HepG2 (cell line): ENCODE measurements around the gene RPL38. TPM values are rescaled to one million over a fixed set of nuclear protein-coding genes. Genes with fewer than 3 reads are reported as not detected.

Experiments
- ARHGAP35 ChIP-seq: sonication (generic); formaldehyde crosslinking; IDR thresholded peaks from 2 replicates; pipeline ENCODE4 v1.9.0; 2022; ENCODE audit warnings: mild to moderate bottlenecking, inconsistent platforms, moderate library complexity, missing genetic modification reagents, borderline replicate concordance
- KDM5A ChIP-seq: fragments of 200-600 bp; sonication (generic); IDR thresholded peaks from 2 replicates; pipeline ENCODE4 v1.7.0; 2018; ENCODE audit warnings: antibody characterized with exemption, mild to moderate bottlenecking, low read length, borderline replicate concordance
- MED13 ChIP-seq: sonication (generic); formaldehyde crosslinking; IDR thresholded peaks from 2 replicates; pipeline ENCODE4 v1.5.0; 2020; ENCODE audit warnings: missing genetic modification reagents
- PHF5A ChIP-seq: IDR thresholded peaks from one replicate; pipeline ENCODE4 v1.6.1; 2018; ENCODE audit warnings: low read depth, missing genetic modification reagents; ENCODE audit not compliant: unreplicated experiment
- RAD21 ChIP-seq: fragments of 450-650 bp; formaldehyde crosslinking; IDR thresholded peaks from 2 replicates; pipeline ENCODE4 v1.5.0; 2020; ENCODE audit warnings: mild to moderate bottlenecking
- RBAK ChIP-seq: sonication (generic); formaldehyde crosslinking; IDR thresholded peaks from 2 replicates; pipeline ENCODE4 v1.5.1; 2020; ENCODE audit warnings: mild to moderate bottlenecking, missing genetic modification reagents
- RXRA ChIP-seq: sonication (generic); formaldehyde crosslinking; IDR thresholded peaks from 2 replicates; pipeline ENCODE4 v1.5.1; 2020; ENCODE audit warnings: missing genetic modification reagents
- SAFB2 ChIP-seq: sonication (generic); formaldehyde crosslinking; IDR thresholded peaks from 2 replicates; pipeline ENCODE4 v1.5.1; 2020; ENCODE audit warnings: missing genetic modification reagents, low read depth, mild to moderate bottlenecking, borderline replicate concordance
- ZHX2 ChIP-seq, 2 experiments: sonication (generic) in 1 of 2; formaldehyde crosslinking in 1 of 2; IDR thresholded peaks; 2 replicates each; pipeline versions ENCODE4 v1.6.1 to v1.9.0; 2014 to 2022; ENCODE audit warnings: antibody characterized with exemption in 1 of 2, borderline replicate concordance in 1 of 2, inconsistent platforms in 1 of 2, low read depth in 1 of 2, missing genetic modification reagents in 1 of 2
- ZNF414 ChIP-seq: sonication (generic); formaldehyde crosslinking; IDR thresholded peaks from 2 replicates; pipeline ENCODE4 v1.5.0; 2020; ENCODE audit warnings: missing genetic modification reagents
- ZNF451 ChIP-seq: sonication (generic); formaldehyde crosslinking; IDR thresholded peaks from 2 replicates; pipeline ENCODE4 v1.5.0; 2020; ENCODE audit warnings: mild to moderate bottlenecking, missing genetic modification reagents
- ZNF841 ChIP-seq: sonication (generic); formaldehyde crosslinking; IDR thresholded peaks from 2 replicates; pipeline ENCODE4 v1.8.1; 2023; ENCODE audit warnings: missing genetic modification reagents, borderline replicate concordance
- polyA plus RNA-seq, 8 experiments: library from polyadenylated mRNA; depleted of rRNA in 3 of 8; stranded (reverse) in 7 of 8; unstranded in 1 of 8; fragments of >200 nt; fragmentation: Illumina TruSeq in 4 of 8; extraction: Trizol in 4 of 8; gene quantifications; 2 replicates each; pipeline versions ENCODE4 v1.2.1 to v1.2.3, GENCODE V29; 2011 to 2016; ENCODE audit warnings: low read depth in 4 of 8, missing spikeins in 1 of 8, mixed read lengths in 1 of 8; ENCODE audit not compliant: insufficient read depth in 1 of 8
- total RNA-seq, 5 experiments: library from RNA; depleted of rRNA; stranded (reverse); fragments of >200 nt; fragmentation: Illumina TruSeq; extraction: Trizol; gene quantifications; 2 replicates each; pipeline ENCODE4 v1.2.3, GENCODE V29; 2016; ENCODE audit warnings: low read depth in 1 of 5
- TF ChIP-seq, protein P1 (sequence below): sonication (generic); formaldehyde crosslinking; IDR thresholded peaks from 2 replicates; pipeline ENCODE4 v1.5.0; 2020; ENCODE audit warnings: mild to moderate bottlenecking, missing genetic modification reagents, moderate library complexity
- TF ChIP-seq, protein P2 (sequence below): sonication (generic); formaldehyde crosslinking; IDR thresholded peaks from 2 replicates; pipeline ENCODE4 v1.4.0; 2020; ENCODE audit warnings: mild to moderate bottlenecking, missing genetic modification reagents
- TF ChIP-seq, protein P3 (sequence below): sonication (generic); formaldehyde crosslinking; IDR thresholded peaks from 2 replicates; pipeline ENCODE4 v1.5.1; 2020; ENCODE audit warnings: mild to moderate bottlenecking, moderate library complexity, missing genetic modification reagents

Gene RPL38
- total and polyA plus RNA-seq, 2 of the 13 experiments (the other 11 are each of a cell fraction or from before 2014, with no cell fraction given), result 2,370 to 2,372 TPM

DNA sequence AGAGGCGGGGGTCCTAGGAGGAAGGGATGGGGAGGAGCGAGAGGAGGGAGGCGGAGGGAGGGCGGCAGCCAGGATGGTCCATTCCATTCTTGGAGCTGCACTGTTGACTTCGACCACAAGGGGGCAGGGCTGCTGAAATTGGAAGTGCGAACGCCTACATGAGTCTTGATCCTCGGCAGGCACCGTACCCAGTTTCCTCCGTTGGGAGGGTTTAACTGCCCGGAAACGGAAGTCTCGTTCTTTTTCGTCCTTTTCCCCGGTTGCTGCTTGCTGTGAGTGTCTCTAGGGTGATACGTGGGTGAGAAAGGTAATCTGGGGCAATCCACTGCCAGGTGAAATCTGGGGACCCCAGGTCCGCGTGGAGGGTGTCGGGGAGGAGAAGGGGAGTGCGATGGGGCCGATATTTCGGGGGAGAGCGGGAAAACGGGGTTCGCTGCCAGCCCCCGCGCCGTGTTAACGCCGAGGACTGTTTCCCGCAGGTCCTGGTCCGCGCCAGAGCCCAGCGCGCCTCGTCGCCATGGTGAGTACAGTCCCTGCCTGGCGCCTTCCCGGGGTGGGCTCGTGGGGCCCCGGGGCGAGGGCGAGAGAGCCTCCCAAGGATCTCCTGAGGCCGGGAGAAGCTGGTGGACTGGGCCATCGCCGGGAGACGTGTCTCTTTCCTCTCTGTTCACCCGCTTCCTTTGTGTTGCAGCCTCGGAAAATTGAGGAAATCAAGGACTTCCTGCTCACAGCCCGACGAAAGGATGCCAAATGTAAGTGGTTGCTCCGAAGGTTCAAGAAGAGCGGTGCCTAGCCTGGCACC, at the start of gene RPL38 (continued):
- TF ChIP-seq, protein P1, sequence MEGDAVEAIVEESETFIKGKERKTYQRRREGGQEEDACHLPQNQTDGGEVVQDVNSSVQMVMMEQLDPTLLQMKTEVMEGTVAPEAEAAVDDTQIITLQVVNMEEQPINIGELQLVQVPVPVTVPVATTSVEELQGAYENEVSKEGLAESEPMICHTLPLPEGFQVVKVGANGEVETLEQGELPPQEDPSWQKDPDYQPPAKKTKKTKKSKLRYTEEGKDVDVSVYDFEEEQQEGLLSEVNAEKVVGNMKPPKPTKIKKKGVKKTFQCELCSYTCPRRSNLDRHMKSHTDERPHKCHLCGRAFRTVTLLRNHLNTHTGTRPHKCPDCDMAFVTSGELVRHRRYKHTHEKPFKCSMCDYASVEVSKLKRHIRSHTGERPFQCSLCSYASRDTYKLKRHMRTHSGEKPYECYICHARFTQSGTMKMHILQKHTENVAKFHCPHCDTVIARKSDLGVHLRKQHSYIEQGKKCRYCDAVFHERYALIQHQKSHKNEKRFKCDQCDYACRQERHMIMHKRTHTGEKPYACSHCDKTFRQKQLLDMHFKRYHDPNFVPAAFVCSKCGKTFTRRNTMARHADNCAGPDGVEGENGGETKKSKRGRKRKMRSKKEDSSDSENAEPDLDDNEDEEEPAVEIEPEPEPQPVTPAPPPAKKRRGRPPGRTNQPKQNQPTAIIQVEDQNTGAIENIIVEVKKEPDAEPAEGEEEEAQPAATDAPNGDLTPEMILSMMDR (CRISPR knock-in tag), result peak; percentile 99
- TF ChIP-seq RAD21 (CRISPR knock-in tag) (peak; percentile 50), PHF5A (peak; percentile 79), ZHX2 (IDR thresholded peaks at IDR 0.05; ENCODE audit: low read depth) (0 out of 2 replicates have a peak, but pooled peaks have one; percentile 46), ZHX2 (CRISPR knock-in tag; IDR thresholded peaks at IDR 0.05; ENCODE audit: borderline replicate concordance) (no peak), ARHGAP35 (CRISPR knock-in tag) (peak; percentile 60; the same call in 1 of the 2 replicates), SAFB2 (no peak; the same call in 1 of the 2 replicates), RBAK (CRISPR knock-in tag) (no peak), KDM5A (peak; percentile 84; the same call in 1 of the 2 replicates), MED13 (CRISPR knock-in tag) (no peak), ZNF451 (CRISPR knock-in tag) (peak; percentile 89; the same call in 1 of the 2 replicates), ZNF414 (CRISPR knock-in tag) (no peak), RXRA (CRISPR knock-in tag) (peak; percentile 68), ZNF841 (CRISPR knock-in tag) (0 out of 2 replicates have a peak, but pooled peaks have one; percentile 34)
- TF ChIP-seq, protein P2, sequence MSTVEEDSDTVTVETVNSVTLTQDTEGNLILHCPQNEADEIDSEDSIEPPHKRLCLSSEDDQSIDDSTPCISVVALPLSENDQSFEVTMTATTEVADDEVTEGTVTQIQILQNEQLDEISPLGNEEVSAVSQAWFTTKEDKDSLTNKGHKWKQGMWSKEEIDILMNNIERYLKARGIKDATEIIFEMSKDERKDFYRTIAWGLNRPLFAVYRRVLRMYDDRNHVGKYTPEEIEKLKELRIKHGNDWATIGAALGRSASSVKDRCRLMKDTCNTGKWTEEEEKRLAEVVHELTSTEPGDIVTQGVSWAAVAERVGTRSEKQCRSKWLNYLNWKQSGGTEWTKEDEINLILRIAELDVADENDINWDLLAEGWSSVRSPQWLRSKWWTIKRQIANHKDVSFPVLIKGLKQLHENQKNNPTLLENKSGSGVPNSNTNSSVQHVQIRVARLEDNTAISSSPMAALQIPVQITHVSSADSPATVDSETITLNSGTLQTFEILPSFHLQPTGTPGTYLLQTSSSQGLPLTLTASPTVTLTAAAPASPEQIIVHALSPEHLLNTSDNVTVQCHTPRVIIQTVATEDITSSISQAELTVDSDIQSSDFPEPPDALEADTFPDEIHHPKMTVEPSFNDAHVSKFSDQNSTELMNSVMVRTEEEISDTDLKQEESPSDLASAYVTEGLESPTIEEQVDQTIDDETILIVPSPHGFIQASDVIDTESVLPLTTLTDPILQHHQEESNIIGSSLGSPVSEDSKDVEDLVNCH (CRISPR knock-in tag), result no peak
- TF ChIP-seq, protein P3, sequence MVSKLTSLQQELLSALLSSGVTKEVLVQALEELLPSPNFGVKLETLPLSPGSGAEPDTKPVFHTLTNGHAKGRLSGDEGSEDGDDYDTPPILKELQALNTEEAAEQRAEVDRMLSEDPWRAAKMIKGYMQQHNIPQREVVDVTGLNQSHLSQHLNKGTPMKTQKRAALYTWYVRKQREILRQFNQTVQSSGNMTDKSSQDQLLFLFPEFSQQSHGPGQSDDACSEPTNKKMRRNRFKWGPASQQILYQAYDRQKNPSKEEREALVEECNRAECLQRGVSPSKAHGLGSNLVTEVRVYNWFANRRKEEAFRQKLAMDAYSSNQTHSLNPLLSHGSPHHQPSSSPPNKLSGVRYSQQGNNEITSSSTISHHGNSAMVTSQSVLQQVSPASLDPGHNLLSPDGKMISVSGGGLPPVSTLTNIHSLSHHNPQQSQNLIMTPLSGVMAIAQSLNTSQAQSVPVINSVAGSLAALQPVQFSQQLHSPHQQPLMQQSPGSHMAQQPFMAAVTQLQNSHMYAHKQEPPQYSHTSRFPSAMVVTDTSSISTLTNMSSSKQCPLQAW (CRISPR knock-in tag), result peak; percentile 89
